Activated T-cell treated with anti-CD3 and anti-CD28 coated beads for 48 hours (primary cell): ENCODE measurements around the gene ZBTB46.
"Not testable (repeated sequence)": the region's sequence is repeated elsewhere in the genome, so short reads cannot be mapped to it uniquely, and the experiment has no call there.

Source experiments
- DNase-seq: peaks from one replicate; pipeline ENCODE4 v3.0.0-alpha.2; 2020; ENCODE audit warnings: low read depth

ZBTB46 gene

GRCh38 chr20:63858393-63859165 lies 27.5 kb upstream of the ZBTB46 start:
- no peak for DNase-seq

DNA sequence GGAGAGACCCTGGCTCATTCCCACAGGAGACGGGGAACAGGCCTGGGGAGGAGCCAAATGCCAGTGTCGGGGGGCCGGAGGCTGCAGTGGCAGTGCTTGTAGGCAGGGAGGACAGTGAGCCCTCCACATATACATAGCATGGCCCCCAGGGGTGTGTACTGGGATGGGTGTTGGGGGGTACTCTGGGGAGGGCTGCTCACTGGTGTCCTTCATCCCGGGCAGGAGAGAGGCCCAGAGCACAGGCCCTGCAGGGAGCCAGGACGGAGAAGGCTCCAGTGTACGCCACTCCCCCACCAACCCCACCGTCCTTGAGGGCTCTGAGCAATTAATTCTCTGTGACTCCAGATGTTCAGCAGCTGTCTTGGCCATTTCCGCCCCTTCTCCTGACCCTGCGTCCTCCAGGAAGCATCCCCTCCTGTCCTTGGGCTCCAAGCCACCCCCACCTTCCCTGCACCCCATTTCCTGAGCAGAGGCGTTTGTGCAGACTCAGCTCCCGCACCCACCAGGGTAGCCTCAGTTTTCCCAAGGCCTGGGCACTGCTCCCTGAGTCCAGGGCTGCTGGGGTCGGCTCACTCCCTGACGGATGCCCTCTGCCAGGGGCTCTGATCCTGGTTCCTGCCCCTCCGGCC lies 26.8 kb upstream of the ZBTB46 start:
- DNase-seq, result no peak

- no peak for DNase-seq
These were observed 25.0 kb upstream of the ZBTB46 start for GRCh38 chr20:63856098-63856511.

DNA sequence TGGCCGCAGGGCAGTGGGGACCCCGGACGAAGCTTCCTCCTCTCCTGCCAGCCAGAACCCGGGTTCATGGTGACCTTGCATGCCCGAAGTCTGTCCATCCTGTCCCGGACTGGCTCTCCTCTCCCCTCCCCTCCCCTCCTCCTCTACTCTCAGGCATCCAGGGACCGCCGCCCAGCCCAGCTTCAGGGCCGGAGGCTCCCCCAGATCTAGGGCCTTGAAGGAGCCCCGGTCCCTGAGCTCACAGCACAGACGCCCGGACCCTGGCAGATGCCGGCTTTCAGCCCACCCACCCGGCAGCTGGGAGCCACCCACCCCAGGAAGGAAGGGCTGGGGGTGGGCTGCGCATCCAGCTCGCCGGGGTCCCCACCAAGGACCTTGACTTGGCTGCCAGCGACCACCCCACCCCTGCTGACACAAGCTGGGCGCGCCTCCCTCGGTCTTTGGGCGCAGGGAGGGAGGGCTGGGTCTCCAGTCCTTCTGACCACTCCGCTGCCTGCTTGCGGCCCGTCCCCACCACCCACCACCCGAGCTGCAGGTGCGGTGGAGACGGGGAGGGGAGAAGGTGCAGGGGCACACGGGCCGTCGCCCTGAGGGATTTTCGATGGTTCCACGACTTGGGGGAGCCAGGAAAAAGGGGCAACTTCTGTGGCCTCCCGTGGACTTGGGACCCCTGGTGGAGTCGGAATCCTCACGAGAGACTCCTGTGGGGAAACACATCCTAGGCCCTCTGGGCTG lies 24.5 kb upstream of the ZBTB46 start:
- DNase-seq, result no peak

GRCh38 chr20:63854766-63855362 lies 23.8 kb upstream of the ZBTB46 start:
- no peak for DNase-seq

- DNase-seq, result no peak
These were observed 23.2 kb upstream of the ZBTB46 start for GRCh38 chr20:63854069-63854765.

DNA sequence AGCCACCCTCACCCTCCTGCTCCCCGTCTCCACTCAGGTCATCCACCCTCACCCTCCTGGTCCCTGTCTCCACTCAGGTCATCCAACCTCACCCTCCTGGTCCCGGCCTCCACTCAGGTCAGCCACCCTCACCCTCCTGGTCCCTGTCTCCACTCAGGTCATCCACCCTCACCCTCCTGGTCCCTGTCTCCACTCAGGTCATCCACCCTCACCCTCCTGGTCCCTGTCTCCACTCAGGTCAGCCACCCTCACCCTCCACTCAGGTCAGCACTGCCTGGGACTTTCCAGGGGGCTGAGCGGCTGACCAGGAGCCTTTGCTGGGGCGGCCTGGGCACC lies 22.6 kb upstream of the ZBTB46 start:
- not testable (repeated sequence) for DNase-seq

DNA sequence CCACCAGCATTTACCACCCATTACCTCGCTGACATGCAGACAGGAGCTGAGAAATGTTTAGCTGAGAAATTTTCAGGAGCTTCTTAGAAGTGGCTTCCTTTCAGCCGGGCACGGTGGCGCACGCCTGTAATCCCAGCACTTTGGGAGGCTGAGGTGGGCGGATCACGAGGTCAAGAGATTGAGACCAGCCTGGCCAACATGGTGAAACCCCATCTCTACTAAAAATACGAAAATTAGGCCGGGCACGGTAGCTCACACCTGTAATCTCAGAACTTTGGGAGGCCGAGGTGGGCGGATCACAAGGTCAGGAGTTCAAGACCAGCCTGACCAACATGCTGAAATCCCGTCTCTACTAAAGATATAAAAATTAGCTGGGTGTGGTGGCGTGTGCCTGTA lies 20.5 kb upstream of the ZBTB46 start:
- DNase-seq, result not testable (repeated sequence)

- peak; percentile 53 for DNase-seq
These were observed 19.9 kb upstream of the ZBTB46 start for GRCh38 chr20:63850689-63851547.

GRCh38 chr20:63848003-63848911 lies 17.2 kb upstream of the ZBTB46 start:
- DNase-seq, result no peak

- DNase-seq, result no peak
These were observed 16.4 kb upstream of the ZBTB46 start for GRCh38 chr20:63847237-63848002.

DNA sequence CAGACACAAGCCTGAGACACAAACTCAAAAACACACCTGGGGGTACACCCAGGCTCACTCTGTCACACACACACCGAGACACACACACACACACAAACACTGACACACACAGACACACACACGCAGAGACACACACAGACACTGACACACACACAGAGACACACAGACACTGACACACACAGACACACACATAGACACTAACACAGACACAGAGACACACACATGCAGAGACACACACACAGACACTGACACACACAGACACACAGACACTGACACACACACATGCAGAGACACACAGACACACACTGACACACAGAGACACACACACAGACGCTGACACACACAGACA lies 15.8 kb upstream of the ZBTB46 start:
- DNase-seq, result no peak

- DNase-seq, result no peak
These were observed 15.2 kb upstream of the ZBTB46 start for GRCh38 chr20:63846128-63846771.

DNA sequence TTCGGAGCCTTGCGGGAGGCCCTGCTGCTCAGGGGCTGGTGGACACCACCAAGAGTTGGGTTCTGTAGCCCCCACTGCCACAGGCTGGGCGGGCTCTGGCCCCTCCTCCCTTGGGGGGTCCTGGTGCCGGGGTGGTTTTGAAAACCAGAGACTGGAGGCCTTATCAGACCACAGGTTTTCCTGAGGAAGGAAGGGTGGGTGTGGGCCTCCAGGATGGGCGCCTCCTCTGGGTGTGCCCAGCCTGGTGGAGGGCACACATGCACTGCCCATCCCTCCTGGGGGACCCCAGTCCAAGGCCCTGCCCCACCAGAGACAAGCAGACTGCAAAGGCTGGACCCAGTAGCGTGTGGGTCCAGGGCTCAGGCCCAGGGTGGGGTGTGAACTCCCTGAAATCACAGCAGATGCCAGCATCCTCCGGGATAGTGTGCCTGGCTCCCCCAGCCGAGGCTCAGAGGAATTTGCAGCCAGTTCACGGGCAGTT lies 13.5 kb upstream of the ZBTB46 start:
- no peak for DNase-seq

DNA sequence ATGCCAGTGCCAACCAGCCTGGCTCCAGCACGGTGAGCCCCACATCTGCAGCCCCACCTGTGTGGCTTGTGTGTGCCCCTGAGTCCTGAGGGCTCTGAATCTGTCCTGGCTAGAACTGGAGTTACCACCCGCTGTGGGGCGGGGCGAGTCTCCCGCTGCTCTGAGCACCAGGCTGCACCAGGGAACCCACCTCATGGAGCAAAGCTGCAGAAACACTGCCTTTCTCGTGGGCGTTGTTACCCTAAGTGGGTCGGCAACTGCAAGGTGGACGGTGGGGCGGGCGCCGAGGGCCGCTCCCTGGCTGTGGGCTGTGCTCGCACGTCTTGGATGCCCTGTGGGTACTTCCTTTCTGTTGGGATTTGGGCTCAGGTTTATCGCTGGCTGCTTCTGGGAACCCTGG lies 12.7 kb upstream of the ZBTB46 start:
- DNase-seq, result no peak

DNA sequence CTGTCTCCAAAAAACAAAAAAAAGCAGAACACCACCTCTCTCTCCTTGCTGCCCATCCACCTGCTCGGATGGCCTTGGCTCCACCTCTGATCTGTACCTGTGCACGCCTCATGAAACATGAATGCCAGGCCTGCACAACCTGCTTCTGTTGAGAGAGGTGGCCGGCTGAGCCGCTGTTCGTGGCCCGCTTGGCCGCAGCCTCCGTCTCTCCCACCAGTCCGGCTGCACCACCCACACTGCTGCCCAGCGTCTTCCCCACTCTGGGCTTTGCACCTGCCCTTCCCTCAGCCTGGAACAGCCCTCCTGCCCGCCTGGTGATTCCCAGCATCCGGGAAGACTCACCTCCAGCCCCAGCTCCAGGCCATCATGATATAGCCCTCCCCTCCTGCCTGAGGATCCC lies 12.2 kb upstream of the ZBTB46 start:
- no peak for DNase-seq

- no peak for DNase-seq
These were observed 11.2 kb upstream of the ZBTB46 start for GRCh38 chr20:63842258-63842657.

GRCh38 chr20:63840405-63840828 lies 9.4 kb upstream of the ZBTB46 start:
- DNase-seq, result no peak

DNA sequence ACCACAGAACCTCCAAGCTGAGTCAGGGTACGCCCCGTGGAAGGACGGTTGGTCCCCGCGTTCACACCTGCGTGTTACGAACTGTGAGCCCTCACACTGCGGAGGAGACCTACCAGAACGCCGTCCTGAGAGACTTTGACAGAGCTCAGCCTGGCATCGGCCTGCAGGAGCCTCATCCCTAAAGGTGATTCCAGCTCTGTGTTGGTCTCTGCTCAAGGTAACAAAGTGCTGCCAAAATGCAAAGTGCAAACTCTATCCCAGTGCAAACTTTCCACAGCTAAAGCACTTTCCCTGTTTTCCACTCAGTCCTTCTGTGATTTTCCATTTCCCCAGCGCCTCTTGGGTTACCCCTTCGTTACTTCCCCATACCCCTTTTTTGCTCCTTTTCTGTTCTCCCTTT lies 8.6 kb upstream of the ZBTB46 start:
- DNase-seq, result no peak
